ENCODE results near the gene TSPAN17. TPM values are rescaled to one million over a fixed set of nuclear protein-coding genes. Genes with fewer than 3 reads are reported as not detected.

The TSPAN17 gene
- total RNA-seq, 1 donor from 2014 or later: 53.9 TPM

GRCh38 chr5:176629317-176629852 is 17.9 kb upstream of the TSPAN17 start:
- no peak for DNase-seq (ENCODE audit: low read depth)
- no peak for TF ChIP-seq CTCF (IDR thresholded peaks at IDR 0.05; ENCODE audit: insufficient read depth, low read length, poor library complexity, severe bottlenecking)
- H3K36me3 ChIP-seq (ENCODE audit: control insufficient read depth, insufficient read depth, low read length): no peaks in the 10 kb centered on the region
- H3K4me3 ChIP-seq (ENCODE audit: low read depth, low read length): no peak overlapping the region
- H3K27me3 ChIP-seq (ENCODE audit: control insufficient read depth, insufficient read depth, low read length): peaks cover 56% of the 10 kb centered on the region

GRCh38 chr5:176629853-176630680 is 17.2 kb upstream of the TSPAN17 start, which contains the start of the genes EIF4E1B and SNCB:
TSS of gene EIF4E1B (plus strand) at chr5:176630675. CDS start at chr5:176642788, 12,113 bp downstream.
TSS of gene SNCB (minus strand) at chr5:176630534. CDS start at chr5:176629654, 880 bp downstream.
- TF ChIP-seq CTCF (IDR thresholded peaks at IDR 0.05; ENCODE audit: insufficient read depth, low read length, poor library complexity, severe bottlenecking): no peak
- Histone ChIP-seq H3K36me3 (ENCODE audit: control insufficient read depth, insufficient read depth, low read length) (no peaks in the 10 kb centered on the region), H3K27me3 (ENCODE audit: control insufficient read depth, insufficient read depth, low read length) (peaks cover 57% of the 10 kb centered on the region), H3K4me3 (ENCODE audit: low read depth, low read length) (peak within 1 kb of the TSS; percentile 14)
- DNase-seq (ENCODE audit: low read depth): no peak

- peak overlapping the region; percentile 14 for H3K4me3 ChIP-seq (ENCODE audit: low read depth, low read length)
- no peaks in the 10 kb centered on the region for H3K36me3 ChIP-seq (ENCODE audit: control insufficient read depth, insufficient read depth, low read length)
- DNase-seq (ENCODE audit: low read depth): no peak
- no peak for TF ChIP-seq CTCF (IDR thresholded peaks at IDR 0.05; ENCODE audit: insufficient read depth, low read length, poor library complexity, severe bottlenecking)
- H3K27me3 ChIP-seq (ENCODE audit: control insufficient read depth, insufficient read depth, low read length): peaks cover 53% of the 10 kb centered on the region
These were observed 16.5 kb upstream of the TSPAN17 start for GRCh38 chr5:176630681-176631222.

- no peak for DNase-seq (ENCODE audit: low read depth)
- Histone ChIP-seq H3K36me3 (ENCODE audit: control insufficient read depth, insufficient read depth, low read length) (no peaks in the 10 kb centered on the region), H3K4me3 (ENCODE audit: low read depth, low read length) (no peak overlapping the region), H3K27me3 (ENCODE audit: control insufficient read depth, insufficient read depth, low read length) (peaks cover 55% of the 10 kb centered on the region)
- no peak for TF ChIP-seq CTCF (IDR thresholded peaks at IDR 0.05; ENCODE audit: insufficient read depth, low read length, poor library complexity, severe bottlenecking)
These were observed 15.7 kb upstream of the TSPAN17 start for GRCh38 chr5:176631383-176632200.

GRCh38 chr5:176632745-176633144 is 14.5 kb upstream of the TSPAN17 start:
- H3K27me3 ChIP-seq (ENCODE audit: control insufficient read depth, insufficient read depth, low read length): peaks cover 52% of the 10 kb centered on the region
- no peaks in the 10 kb centered on the region for H3K36me3 ChIP-seq (ENCODE audit: control insufficient read depth, insufficient read depth, low read length)
- no peak for DNase-seq (ENCODE audit: low read depth)
- no peak for TF ChIP-seq CTCF (IDR thresholded peaks at IDR 0.05; ENCODE audit: insufficient read depth, low read length, poor library complexity, severe bottlenecking)
- H3K4me3 ChIP-seq (ENCODE audit: low read depth, low read length): no peak overlapping the region
